Right kidney (tissue), 1 donor: ENCODE data around the gene TMCC1.
"Not testable (repeated sequence)": the region's sequence is repeated elsewhere in the genome, so short reads cannot be mapped to it uniquely, and the experiment has no call there.

Source experiments
- DNase-seq: peaks from one replicate; pipeline ENCODE4 v3.0.0-alpha.2; 2016

The TMCC1 gene

GRCh38 chr3:129773691-129774663 is 119.5 kb downstream of the TMCC1 start:
- no peak for DNase-seq

GRCh38 chr3:129770604-129771003 is 122.9 kb downstream of the TMCC1 start:
- no peak for DNase-seq

DNA sequence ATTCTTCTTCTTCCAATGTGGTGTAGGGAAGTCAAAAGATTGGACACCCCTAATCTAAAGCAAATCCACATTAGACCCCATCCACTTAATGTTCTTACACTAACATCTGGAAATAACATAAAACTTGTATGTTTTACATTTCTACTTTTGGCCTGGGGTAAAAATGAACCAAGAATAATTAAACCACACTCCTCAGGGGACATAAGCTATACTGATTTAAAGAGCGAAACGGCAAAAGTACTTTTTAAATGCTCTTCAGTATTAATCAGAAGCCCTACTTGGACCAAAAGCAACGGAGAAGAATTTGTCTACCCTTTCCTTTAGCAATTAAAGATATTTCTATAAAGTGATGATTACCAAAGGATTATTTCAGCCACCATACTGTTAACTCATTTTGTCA is 123.9 kb downstream of the TMCC1 start:
- DNase-seq, result no peak

DNA sequence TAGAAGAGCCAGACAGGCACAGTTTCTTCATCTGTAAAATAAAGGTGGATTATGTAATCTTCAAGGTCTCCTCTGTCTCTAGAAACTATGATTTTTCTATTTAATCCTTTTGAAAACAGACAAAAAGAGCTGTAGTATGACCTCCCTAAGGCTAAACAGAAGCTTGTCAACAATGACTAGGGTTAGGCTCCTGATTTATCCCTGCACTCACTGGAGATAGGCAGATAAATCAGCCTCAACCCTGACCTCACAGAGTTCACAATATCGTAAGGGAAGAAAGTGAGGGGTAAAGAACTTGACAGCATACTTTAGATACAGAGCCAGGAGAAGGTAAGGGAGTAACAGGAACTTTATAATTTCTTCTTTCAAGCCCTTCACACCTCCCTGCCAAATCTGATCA is 124.8 kb downstream of the TMCC1 start:
- DNase-seq, result no peak

DNA sequence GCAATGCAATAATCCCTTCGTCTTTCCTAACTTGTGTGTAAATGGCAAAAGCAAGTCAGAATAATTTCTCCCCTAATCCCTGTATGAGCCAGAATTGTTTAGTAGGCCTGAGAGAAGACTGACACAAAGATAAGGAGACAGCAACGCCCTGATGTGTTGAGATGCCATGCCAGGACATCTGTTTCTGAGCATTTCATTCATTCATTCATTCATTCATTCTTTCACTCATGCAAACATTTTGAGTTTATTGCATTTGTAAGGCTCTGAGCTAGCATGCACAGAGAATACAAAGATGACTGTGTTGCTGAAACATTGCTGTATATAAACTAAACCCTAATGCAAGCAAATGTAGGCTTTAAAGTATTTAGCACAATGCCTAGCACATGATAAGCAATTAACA is 127.4 kb downstream of the TMCC1 start:
- no peak for DNase-seq

- no peak for DNase-seq
These were observed 129.4 kb downstream of the TMCC1 start for GRCh38 chr3:129764090-129764489.

GRCh38 chr3:129758785-129759320 is 134.7 kb downstream of the TMCC1 start:
- no peak for DNase-seq

DNA sequence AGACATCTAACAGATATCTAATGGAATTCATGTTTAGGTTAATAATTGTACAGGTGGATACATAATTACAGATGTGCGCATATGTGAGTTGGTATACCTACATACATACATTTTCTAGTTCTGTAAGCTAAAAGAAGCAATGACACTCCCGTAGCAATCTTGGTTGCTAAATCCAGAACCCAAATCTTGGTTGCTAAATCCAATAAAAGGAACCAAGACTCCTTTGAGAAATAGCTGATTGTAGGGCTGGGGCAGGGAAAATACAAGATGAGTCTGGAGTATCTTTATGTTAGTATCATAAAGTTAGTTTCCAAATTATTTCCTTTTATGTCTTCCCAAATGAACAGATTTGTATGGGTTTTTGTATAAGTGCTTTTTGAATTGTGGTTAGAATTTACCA is 135.2 kb downstream of the TMCC1 start:
- DNase-seq, result no peak

DNA sequence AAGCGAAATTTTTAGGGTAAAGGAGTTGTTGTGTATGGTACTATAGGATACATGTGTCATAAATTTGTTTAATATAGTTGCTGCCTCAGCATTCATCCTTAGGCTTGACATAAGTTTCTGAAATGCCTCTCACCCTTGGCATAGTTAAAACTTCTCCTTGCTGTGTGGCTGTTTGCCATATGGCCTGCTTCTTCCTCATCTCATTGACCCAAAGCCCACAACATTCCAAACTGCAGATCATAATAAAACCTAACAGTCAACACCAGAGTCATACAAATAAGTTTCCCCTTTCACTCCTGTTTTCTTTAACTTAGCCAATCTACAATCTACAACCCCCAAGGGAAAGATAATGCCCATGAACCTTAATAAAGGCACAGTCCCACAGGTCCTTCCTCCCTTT is 136.6 kb downstream of the TMCC1 start:
- no peak for DNase-seq

GRCh38 chr3:129751105-129751504 is 142.4 kb downstream of the TMCC1 start:
- DNase-seq, result not testable (repeated sequence)

- DNase-seq, result no peak
These were observed 143.8 kb downstream of the TMCC1 start for GRCh38 chr3:129749692-129750091.

- DNase-seq, result no peak
These were observed 145.5 kb downstream of the TMCC1 start for GRCh38 chr3:129747992-129748391.

DNA sequence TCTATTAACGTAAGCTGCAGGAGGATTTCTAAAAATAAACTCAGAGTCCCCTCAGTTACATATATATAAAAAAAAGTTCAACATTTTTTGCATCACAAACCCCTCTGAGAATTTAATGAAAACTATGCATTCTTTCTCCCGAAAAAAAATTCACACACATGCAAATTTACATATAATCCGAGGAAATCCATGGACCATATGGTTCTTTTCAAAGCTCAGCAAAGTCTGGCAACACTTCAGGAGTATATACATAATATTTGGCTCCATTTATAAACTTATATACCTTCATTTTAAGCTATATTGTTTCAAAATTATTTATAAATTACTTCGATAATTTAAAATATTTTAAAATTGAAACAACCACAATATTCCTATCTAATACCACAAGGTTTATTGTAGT is 146.4 kb downstream of the TMCC1 start:
- no peak for DNase-seq

DNA sequence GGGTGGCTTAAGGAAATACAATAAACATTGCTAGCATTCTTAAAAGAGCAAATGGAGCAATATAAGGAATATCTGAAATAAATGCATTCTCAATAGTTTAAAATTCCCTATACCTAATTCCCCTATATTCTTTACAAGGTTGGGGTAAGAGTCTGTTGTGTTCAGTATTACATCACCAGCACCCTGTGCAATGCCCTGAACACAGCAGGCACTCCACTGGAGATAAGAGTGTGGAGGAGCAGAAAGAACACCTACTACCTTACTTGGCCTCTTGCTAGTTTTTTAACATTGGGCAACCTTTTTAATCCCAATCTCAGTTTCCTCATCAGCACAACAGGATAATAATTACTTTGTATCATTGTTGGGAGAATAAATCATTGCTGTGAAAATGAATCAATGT is 146.9 kb downstream of the TMCC1 start:
- DNase-seq, result no peak

DNA sequence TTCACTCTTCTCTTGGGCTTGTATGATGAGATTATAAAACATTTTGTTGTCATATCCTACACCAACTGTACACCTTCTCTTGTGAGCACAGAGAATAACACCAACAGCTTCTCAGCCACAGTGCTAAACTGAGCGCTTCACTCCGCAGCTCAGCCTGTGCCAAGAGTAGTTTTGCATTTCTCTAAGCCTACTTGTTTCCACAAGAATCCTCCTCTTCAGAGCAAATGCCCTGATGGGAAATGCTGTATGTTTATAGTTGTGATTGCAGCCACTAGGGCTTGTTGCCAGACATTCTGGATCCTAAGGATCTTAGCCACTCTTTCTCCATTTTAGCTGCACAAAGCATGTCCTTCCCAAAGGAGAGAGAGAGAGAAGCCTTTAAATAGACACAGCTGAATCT is 148.3 kb downstream of the TMCC1 start:
- no peak for DNase-seq

DNA sequence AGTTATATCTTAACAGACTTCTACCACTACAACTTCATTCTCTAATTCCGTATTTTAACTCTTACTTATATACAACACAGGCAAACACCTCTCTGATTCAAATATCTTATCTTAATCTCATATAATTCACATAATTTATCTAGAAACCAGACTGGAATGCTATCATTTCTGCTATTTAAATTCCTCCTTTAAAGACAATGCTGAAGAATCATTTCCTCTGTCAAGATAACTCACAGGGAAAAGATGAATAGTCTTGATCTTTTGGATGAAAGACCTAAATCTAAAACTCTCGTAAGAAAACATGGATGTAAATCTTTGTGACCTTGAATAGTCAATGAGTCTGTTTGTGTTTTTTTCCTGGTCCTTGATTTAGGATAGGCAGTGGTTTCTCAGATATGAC is 151.7 kb downstream of the TMCC1 start:
- no peak for DNase-seq

DNA sequence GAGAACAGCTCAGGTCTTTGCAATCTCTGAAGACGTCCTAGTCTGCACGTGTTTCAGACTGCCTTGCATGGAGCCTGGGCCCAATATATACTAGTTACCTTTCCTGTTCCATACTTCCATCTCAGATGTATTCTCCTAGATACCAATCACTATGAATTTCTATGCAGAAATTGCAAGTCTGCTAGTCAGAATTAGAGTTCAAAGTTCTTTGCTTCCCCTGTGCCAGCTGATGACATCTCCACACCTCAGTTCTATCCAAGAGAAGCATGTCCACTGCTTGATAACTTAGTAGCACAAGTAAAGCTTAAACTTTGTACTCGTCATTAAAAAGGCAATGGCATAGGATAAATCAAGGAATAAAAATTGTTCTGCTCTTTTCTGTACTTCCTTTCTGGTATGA is 153.4 kb downstream of the TMCC1 start:
- no peak for DNase-seq

GRCh38 chr3:129739634-129740033 is 153.9 kb downstream of the TMCC1 start:
- no peak for DNase-seq

- DNase-seq, result no peak
These were observed 155.3 kb downstream of the TMCC1 start for GRCh38 chr3:129738172-129738571.

GRCh38 chr3:129736070-129736469 is 157.4 kb downstream of the TMCC1 start:
- DNase-seq, result no peak

GRCh38 chr3:129735638-129736037 is 157.9 kb downstream of the TMCC1 start:
- no peak for DNase-seq

GRCh38 chr3:129734449-129734848 is 159.1 kb downstream of the TMCC1 start:
- no peak for DNase-seq

- no peak for DNase-seq
These were observed 161.2 kb downstream of the TMCC1 start for GRCh38 chr3:129732200-129732876.

GRCh38 chr3:129727707-129728106 is 165.8 kb downstream of the TMCC1 start:
- no peak for DNase-seq
